Astrocyte of the cerebellum (primary cell): ENCODE data around the gene PIGT.

Experiments
- DNase-seq: peaks from one replicate; pipeline ENCODE4 v3.0.0-alpha.2; 2011; ENCODE audit warnings: low read depth
- H3K4me3 ChIP-seq: 2 replicates; pipeline ENCODE4 v1.5.1; 2011; ENCODE audit warnings: mild to moderate bottlenecking, low read depth, low read length, moderate library complexity
- CTCF ChIP-seq: IDR thresholded peaks from 2 replicates; pipeline ENCODE4 v1.5.1; 2012; ENCODE audit warnings: low read length, low read depth, moderate library complexity, mild to moderate bottlenecking; ENCODE audit errors: missing control alignments
- in situ Hi-C: cut with HindIII; loops from 2 replicates; pipeline ENCODE4 v1.10.0; 2017; ENCODE audit warnings: low sequenced_read_pairs

Gene PIGT

GRCh38 chr20:45433976-45434375 lies 18.0 kb downstream of the PIGT start:
- in situ Hi-C loops, result no loop called here
- TF ChIP-seq CTCF, result no peak
- DNase-seq, result no peak
- no peak overlapping the region for H3K4me3 ChIP-seq

- peak; percentile 94 for TF ChIP-seq CTCF
- H3K4me3 ChIP-seq, result peak overlapping the region; percentile 50
- DNase-seq, result peak; percentile 47
- in situ Hi-C loops, result no loop called here
Observed at GRCh38 chr20:45436732-45437485, 21.0 kb downstream of the PIGT start.

GRCh38 chr20:45440424-45440823 lies 24.5 kb downstream of the PIGT start:
- TF ChIP-seq CTCF, result no peak
- no peak overlapping the region for H3K4me3 ChIP-seq
- in situ Hi-C loops, result no loop called here
- no peak for DNase-seq

GRCh38 chr20:45440891-45441685 lies 25.1 kb downstream of the PIGT start:
- H3K4me3 ChIP-seq, result no peak overlapping the region
- TF ChIP-seq CTCF, result no peak
- in situ Hi-C loops, result no loop called here
- DNase-seq, result no peak

GRCh38 chr20:45441746-45442145 lies 25.8 kb downstream of the PIGT start:
- in situ Hi-C loops, result no loop called here

GRCh38 chr20:45444050-45444449 lies 28.1 kb downstream of the PIGT start:
- no peak overlapping the region for H3K4me3 ChIP-seq
- in situ Hi-C loops, result no loop called here
- TF ChIP-seq CTCF, result no peak
- no peak for DNase-seq

More at GRCh38 chr20:45441746-45442145, 25.8 kb downstream of the PIGT start:
- no peak for DNase-seq
- H3K4me3 ChIP-seq, result no peak overlapping the region
- TF ChIP-seq CTCF, result no peak
